HepG2 (cell line): Measurements from ENCODE around the gene SHISA7.

Experiments used
- ARHGAP35 ChIP-seq: sonication (generic); formaldehyde crosslinking; IDR thresholded peaks from 2 replicates; pipeline ENCODE4 v1.9.0; 2022; ENCODE audit warnings: mild to moderate bottlenecking, inconsistent platforms, moderate library complexity, missing genetic modification reagents, borderline replicate concordance
- FOXK2 ChIP-seq: fragments of 450-650 bp; IDR thresholded peaks from 2 replicates; pipeline ENCODE4 v1.6.1; 2016
- ZNF24 ChIP-seq: fragments of 450-650 bp; IDR thresholded peaks from 2 replicates; pipeline ENCODE4 v1.6.1; 2017; ENCODE audit warnings: antibody characterized with exemption, mild to moderate bottlenecking
- TF ChIP-seq, protein P1 (sequence below): sonication (generic); formaldehyde crosslinking; IDR thresholded peaks from 2 replicates; pipeline ENCODE4 v1.5.0; 2020; ENCODE audit warnings: mild to moderate bottlenecking, missing genetic modification reagents, moderate library complexity
- TF ChIP-seq, protein P2 (sequence below), 2 experiments: IDR thresholded peaks; 2 replicates each; pipeline ENCODE4 v1.6.1; 2011 to 2012; ENCODE audit warnings: low read length in 2 of 2, borderline replicate concordance in 1 of 2, low read depth in 1 of 2, mild to moderate bottlenecking in 1 of 2, moderate library complexity in 1 of 2

DNA sequence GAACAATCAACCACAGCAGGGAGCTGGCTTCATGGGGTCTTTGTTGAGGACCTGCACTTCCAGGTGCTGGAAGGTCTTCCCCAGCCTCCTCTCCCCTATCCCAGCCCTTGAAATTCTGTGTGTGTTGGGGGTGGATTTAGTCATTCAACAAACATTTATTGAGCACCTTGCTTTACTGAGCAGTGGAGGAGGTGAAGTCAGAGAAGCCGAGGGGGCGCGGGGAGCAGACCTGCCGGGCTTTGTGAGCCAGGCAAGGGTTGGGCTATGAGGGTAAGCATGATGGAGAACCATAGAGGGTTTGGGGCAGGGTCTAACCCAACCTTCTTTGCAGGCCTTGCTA lies 24.9 kb upstream of the SHISA7 start:
- TF ChIP-seq FOXK2, result no peak
- TF ChIP-seq ZNF24, result no peak
- TF ChIP-seq, protein P1, sequence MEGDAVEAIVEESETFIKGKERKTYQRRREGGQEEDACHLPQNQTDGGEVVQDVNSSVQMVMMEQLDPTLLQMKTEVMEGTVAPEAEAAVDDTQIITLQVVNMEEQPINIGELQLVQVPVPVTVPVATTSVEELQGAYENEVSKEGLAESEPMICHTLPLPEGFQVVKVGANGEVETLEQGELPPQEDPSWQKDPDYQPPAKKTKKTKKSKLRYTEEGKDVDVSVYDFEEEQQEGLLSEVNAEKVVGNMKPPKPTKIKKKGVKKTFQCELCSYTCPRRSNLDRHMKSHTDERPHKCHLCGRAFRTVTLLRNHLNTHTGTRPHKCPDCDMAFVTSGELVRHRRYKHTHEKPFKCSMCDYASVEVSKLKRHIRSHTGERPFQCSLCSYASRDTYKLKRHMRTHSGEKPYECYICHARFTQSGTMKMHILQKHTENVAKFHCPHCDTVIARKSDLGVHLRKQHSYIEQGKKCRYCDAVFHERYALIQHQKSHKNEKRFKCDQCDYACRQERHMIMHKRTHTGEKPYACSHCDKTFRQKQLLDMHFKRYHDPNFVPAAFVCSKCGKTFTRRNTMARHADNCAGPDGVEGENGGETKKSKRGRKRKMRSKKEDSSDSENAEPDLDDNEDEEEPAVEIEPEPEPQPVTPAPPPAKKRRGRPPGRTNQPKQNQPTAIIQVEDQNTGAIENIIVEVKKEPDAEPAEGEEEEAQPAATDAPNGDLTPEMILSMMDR (CRISPR knock-in tag), result no peak
- TF ChIP-seq, protein P2, sequence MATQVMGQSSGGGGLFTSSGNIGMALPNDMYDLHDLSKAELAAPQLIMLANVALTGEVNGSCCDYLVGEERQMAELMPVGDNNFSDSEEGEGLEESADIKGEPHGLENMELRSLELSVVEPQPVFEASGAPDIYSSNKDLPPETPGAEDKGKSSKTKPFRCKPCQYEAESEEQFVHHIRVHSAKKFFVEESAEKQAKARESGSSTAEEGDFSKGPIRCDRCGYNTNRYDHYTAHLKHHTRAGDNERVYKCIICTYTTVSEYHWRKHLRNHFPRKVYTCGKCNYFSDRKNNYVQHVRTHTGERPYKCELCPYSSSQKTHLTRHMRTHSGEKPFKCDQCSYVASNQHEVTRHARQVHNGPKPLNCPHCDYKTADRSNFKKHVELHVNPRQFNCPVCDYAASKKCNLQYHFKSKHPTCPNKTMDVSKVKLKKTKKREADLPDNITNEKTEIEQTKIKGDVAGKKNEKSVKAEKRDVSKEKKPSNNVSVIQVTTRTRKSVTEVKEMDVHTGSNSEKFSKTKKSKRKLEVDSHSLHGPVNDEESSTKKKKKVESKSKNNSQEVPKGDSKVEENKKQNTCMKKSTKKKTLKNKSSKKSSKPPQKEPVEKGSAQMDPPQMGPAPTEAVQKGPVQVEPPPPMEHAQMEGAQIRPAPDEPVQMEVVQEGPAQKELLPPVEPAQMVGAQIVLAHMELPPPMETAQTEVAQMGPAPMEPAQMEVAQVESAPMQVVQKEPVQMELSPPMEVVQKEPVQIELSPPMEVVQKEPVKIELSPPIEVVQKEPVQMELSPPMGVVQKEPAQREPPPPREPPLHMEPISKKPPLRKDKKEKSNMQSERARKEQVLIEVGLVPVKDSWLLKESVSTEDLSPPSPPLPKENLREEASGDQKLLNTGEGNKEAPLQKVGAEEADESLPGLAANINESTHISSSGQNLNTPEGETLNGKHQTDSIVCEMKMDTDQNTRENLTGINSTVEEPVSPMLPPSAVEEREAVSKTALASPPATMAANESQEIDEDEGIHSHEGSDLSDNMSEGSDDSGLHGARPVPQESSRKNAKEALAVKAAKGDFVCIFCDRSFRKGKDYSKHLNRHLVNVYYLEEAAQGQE (IDR thresholded peaks at IDR 0.05; ENCODE audit: borderline replicate concordance in 1 of 2, low read depth in 1 of 2, low read length in 2 of 2), result no peak
- TF ChIP-seq ARHGAP35 (CRISPR knock-in tag), result no peak
